HG03558 (cell line): ENCODE data around the gene PTPRM.

ENCODE experiments used
- ATAC-seq: cut with Tn5 transposase; IDR thresholded peaks from one replicate; pipeline ENCODE4 v1.9.1; 2021; ENCODE audit warnings: moderate number of reproducible peaks; ENCODE audit not compliant: unreplicated experiment; ENCODE audit errors: extremely low read depth

Gene PTPRM

DNA sequence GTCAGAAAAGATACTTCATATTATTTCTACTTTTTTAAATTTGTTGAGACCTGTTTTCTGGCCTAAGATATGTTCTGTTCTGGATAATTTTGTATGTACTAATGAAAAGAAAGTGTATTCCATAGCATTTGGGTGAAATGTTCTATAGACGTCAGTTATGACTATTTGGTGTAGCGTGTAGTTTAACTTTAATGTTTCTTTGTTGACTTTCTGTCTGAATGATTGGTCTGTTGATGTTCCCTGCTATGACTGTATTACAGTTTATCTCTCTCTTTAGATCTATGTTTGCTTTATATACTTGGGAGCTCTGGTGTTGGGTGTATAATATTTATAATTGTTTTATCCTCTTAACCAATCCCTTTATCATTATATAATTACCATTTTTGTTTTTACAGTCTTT lies 352.4 kb downstream of the PTPRM start:
- ATAC-seq = no peak

DNA sequence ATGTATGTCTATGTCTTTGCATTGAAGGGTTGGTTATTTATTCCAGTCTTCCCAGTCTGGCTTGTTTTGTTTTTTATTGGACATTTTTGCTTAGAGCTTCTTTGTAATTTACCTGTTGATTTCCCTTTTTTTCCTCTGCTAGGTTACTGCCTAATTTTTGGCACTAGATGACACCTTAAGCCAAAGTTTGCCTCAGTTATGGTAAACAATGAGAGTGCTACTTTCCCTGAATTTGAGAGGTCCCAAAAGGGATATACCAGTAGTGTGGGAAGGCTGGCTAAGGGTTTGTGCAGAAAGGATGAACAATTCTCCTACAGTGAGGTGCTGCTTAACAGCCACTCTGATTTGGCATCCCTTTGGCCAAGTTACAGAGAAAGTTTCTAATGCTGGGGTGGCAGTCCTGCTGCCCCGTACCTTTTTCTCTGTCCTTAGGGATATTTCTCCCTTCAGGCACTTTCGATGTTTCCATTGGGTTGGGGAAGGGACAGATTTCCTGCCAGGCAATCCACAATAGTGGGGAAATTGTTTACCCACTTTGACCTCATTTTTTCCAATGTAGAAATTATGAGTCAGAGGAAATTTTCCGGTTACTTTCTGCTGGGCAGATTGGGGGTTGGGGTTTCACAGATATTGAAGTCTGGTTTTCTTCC lies 354.9 kb downstream of the PTPRM start:
- ATAC-seq = no peak

DNA sequence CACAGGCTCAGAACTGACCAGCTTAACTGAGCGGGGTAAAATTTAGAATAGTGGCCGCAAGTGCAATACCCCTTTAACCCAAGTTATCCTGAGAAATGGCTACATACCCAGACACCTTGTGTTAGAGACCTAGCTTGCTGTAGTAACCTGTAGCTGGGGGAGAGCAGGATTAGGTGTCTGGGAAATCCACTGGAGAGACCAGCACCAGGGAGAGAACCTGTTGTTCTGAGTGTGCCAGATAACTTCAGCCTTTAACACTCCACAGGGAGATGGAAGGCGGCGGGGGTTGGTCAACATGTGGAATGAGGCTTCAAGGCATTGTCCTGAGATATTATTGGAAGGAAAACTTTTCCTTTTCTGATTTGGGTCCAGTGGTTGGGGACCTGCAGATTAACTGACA lies 356.0 kb downstream of the PTPRM start:
- ATAC-seq = no peak

DNA sequence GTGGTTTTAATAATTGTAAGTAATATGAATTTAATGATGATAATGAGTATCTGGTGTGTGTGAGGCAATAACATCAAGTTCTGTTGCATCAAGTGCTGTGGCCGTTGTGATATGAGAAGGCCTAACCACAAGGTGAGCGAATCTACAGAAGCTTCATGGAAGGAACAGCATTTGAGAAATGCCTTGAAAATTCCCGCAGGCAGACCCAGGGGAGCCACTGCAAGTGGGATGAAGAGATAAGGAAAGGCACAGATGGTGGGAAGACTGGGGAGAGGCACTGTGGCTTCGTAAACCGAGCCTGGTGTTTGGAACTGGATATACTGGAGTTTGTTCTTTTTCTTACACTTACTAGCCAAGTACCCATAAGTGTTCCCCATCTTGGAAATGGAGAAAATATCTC lies 357.5 kb downstream of the PTPRM start:
- no peak for ATAC-seq

DNA sequence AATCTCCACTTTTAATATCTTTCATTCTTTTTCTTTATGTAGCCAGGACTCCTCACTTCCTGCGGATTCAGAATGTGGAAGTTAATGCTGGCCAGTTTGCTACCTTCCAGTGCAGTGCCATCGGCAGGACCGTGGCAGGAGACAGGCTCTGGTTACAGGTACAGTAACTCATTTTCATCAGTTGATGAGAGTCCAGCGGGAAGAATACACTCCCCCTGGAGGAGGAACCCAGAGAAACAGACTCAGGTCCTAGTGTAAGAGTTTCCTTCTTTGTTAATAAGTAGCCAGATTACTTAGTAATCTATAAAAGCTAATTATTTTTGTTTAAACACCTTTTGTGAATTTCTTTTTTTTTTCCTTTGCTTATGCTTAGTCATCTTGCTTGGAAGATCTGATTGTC lies 359.4 kb downstream of the PTPRM start:
- ATAC-seq = no peak

DNA sequence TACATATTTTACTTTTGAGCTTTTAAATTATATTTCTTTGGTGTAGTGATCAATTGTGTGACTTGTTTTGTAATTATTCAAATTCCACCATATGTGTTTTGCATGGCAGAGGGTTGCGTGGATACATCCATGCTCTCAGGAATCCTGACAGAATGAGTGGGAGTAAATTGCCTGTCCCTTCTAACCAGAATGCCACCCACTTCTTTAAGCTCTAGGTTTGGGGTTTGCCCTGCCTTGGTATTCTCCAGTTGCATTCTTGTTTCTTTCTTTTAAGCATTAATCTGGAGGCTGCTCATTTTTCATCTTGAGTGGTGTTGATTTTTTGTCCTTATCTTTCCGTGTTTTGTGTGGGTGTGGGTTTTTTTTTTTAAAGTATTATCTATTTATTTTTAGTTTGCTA lies 360.0 kb downstream of the PTPRM start:
- no peak for ATAC-seq

DNA sequence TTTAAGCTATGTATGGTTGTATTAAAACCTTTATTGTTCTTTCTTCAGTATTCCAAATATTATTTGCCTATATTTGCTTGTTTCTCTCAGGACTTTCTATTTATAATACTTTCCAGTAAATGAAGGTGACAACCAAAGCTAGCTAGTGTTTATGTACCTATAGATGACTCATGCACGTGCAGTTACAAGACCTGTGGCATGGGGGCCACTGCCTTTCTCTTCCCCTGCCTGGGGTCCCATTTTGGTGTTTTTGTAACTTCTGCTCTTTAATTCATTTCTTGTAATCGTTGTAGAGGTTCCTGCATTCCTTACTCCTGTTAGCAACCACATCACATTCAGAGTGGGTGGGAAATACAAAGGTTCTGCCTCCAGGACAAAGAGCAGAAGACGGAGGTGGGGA lies 364.6 kb downstream of the PTPRM start:
- ATAC-seq = no peak

DNA sequence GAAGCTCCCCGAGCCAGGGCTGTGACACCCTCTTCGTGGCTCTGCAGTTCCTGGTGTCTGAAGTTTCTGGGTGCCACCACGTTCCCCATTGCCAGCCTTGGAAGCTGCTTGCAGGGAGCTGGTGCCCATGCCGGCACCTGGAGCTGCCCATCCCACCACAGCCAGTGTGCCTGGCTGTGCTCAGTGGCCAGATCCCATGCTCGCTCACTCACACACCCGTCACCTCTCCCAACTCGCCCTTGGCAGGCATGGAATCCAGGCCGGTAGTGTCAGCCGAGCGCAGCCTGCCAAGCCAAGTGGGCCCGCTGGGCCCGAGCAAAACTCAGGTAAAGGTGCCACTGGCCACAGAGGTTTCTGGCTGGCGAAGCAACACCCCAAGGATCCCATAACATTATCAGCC lies 370.2 kb downstream of the PTPRM start:
- ATAC-seq = no peak

DNA sequence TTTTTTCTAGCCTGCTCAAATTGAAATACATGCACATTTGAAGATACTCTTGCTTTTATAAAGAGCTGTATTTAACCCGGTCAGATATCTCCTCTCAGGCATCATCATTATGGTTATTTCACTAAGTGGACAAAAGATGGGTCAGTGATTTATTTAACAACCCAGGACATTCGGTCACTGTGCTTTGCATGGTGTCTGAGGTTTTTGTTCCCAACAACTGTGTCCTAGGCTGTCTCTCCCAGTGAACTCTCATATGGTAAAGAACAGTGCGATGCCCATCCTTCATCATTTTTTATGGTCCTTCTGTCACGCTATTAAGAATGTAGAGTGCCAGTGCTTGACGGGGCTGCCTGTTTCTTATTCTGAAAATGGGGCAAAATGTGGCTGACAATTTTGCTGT lies 372.4 kb downstream of the PTPRM start:
- ATAC-seq = no peak

DNA sequence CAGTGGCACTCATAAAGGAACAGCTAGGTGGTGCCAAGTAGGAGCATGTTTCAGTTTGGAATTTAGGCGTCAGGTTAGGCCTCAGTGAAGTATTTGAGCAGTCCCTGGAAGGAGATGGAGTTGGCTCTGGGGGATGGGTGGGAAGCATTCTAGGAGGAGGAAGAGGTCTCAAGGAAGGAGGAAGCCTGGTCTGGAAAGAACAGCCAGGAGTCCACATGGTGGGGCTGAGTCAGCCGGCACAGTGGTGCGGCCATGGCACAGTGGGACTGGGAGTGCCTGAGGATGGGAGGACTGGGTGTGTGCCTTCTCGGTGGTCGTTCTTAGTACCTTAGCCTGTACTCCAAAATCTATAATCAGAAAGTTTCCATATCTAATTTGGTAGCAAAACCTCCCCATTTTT lies 373.3 kb downstream of the PTPRM start:
- ATAC-seq = no peak

DNA sequence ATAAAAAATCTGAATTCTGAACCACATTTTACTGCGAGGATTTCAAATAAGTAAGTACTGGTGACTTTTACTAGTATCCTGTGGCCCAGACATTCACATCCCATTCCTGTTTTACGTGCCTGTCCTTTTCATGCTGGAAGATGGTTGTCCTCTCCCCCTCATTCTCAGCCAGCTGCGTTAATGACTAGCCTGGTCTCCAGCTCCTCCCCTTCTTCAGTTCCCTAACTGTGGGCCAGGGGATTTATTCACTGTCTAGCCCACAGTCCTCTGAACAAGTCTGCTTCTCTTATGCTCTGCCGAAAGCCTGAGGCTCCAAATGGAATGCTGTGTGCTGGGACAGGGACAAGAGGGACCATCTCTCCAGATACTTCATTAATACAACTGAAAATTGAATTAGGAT lies 373.9 kb downstream of the PTPRM start:
- ATAC-seq = no peak

DNA sequence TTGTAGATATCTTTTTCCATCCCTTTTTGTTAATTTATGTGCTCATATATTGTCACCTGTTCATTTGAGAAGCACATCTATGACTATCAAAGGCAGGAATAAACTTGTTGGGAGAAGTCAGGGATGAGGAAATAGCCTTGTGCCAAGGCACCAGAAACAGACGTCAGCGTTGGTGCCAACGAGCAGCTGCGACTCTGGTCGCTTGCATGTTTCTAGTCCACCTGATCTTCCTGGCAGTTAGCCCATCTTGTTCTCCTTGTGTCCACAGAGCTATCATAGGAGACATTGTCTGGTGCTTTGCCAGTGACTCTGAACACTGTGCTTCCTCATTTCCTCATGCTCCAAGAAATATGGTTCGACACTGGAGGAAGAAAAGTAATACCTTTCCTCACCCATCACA lies 374.4 kb downstream of the PTPRM start:
- ATAC-seq = no peak

DNA sequence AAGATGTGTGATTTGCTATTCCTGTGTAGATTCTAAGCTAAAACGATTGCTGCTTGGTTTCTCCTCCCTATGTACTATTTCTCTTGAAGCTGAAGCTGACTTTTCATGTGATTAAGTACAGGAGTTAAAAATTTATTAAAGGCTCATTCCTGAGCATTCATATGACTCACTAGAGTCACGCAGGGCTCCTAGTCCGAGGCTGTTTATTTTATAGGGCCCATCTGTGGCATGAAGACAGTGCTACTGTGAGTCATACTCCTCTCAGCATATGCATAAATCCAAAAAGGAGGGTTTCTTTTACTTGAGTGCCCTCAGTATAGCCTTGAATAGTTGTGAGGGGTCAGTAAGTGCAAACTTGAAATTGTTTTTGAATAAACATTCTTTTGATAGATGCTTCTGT lies 378.8 kb downstream of the PTPRM start:
- no peak for ATAC-seq

DNA sequence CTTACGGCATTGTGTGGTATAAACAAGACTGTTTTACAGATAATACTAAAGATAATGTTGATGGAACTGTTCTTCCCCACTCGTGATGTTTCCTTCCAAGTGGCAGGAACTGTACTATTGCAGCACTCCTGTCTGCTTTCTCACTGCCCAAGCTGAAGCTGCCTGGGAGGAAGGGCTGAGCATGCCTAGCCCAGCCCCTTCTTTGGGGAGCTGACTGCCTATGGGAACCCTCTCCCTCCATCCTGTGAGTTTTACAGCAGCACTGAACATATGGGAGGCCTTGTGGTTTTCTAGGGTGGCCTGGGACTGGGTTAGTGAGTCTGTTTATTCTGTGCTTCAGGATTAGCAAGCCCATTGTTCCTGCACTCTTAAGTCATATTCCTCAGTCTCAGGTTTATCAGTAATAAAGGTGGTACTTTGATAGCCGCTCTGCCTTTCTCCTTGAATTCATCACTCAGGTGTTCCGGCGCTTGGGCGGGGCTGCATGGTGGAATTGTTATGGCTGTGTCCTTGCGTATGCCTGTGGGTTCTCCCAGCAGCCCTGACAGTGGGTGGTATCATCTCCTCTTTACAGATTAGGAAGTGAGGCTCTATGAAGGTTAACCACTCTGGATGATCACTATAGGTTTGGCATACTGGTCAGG lies 379.7 kb downstream of the PTPRM start:
- no peak for ATAC-seq

DNA sequence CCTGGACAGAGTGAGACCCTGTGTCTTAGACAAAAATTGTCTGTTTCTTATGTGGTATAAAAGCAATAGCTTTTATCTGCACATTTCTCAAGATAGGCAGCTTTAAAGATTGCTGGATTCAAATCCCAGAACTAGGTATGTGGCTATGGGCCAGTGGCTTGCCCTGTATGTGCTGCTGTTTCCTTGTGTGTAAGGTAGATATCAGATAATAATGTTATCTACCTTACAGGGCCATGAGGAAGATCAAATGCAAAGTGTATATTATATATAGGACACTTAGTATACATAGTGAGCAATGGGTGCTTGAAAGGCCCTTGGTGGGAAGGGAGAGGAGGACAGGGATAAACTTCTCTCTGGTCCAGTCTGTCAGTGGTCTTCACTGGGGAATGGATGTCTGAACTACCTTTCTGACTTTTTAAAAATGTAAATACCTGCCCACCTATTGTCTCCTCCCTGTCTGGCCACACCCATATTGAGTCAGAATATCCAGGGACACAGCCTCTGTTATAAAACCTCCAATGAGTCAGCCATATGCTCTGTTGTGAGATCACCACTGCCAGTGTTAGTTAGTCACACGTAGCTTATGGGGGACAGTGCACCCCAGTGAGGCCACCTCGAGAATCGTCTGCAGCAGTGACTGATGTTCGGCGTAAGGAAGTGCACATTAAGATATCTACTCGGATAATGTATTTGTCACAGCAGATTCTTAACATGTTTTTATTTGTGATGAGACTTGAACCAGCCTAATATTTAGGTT lies 383.4 kb downstream of the PTPRM start:
- ATAC-seq = no peak

DNA sequence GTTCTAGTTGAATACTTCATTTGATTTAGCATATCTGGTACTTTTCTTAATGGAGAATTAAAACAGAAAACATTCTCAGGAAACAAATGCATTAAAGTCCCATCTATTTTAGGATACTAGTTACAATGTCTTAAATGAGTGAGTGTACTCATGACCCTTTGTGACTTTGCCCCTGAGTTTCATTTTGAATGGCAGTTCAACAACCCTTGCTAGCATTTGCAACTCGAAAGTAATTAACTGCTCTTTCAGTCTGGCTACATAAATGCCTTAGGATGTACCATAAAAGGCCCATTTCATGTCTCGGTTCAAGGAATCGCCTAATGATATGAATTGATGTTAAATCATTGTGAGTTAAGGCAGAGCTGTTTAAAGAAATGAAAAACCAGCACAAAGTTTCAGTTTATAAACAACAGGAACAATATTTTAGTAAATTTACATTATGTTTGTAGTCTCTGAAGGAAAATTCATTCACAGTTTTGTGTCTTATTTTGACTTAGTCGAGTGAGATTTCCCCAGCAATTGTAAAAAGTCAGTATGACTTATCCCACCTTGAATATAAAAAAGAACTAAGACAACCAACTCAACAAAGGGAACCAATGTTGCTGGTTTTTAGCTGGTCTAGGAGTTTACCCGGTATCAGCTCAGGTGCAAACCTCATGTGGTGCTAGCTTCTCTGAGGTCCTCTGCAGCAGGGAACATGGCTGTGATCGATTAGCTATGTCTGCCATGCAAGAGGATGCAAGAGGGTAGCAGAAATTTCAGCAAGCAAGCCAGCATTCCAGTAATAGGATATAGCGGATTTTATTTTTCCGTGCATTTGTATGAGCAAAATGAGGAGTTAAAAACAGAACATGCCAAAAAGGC lies 386.2 kb downstream of the PTPRM start:
- no peak for ATAC-seq

DNA sequence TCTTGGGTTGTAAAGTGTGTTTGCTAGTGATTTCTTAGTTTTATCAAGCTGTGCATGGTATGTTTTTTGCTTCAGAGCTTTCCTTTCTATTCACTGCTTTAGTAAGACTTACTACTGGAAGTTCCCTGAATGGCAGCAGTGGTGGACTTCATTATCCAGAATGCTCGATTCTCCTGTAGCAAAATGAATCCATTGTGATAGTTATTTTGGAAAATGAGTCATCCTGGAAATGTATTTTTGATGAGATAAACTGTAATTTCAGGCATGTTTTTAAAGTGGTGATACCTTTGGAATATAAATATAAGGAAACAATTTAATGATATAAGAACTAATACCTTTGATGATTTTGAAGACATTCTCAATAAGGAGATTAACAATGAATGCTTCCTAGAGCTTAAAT lies 387.1 kb downstream of the PTPRM start:
- no peak for ATAC-seq

DNA sequence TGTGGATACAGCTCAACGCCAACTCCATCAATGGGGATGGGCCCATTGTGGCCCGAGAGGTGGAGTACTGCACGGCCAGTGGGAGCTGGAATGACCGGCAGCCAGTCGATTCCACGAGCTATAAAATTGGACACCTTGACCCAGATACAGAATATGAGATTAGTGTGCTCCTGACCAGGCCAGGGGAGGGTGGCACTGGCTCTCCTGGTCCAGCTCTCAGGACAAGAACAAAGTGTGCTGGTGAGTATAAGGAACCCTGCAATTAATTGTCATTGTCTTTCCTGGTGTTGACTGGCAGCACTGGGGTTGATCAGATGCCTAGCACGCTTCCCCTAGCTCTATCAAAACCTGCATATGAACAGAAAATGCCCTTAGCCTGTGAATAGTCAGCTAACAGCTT lies 388.1 kb downstream of the PTPRM start:
- no peak for ATAC-seq

DNA sequence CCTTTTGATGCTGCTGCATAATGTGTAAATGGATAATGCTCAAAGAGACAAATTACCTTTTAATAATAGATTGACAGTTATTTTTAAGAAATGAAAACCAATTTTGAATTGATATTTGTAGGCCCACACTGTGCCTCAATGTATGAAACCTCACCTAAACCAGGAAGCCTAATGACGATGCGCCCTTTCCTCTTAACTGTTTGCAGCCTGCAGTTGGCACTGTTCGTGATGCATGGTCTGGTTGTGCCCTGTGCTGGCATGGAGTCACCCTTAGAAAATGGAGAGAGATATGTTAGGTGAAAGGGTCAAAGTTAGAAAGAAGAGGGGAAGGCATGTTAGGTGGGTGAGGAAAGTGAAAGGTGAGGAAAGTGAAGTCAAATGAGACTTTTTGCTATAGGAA lies 390.2 kb downstream of the PTPRM start:
- no peak for ATAC-seq

DNA sequence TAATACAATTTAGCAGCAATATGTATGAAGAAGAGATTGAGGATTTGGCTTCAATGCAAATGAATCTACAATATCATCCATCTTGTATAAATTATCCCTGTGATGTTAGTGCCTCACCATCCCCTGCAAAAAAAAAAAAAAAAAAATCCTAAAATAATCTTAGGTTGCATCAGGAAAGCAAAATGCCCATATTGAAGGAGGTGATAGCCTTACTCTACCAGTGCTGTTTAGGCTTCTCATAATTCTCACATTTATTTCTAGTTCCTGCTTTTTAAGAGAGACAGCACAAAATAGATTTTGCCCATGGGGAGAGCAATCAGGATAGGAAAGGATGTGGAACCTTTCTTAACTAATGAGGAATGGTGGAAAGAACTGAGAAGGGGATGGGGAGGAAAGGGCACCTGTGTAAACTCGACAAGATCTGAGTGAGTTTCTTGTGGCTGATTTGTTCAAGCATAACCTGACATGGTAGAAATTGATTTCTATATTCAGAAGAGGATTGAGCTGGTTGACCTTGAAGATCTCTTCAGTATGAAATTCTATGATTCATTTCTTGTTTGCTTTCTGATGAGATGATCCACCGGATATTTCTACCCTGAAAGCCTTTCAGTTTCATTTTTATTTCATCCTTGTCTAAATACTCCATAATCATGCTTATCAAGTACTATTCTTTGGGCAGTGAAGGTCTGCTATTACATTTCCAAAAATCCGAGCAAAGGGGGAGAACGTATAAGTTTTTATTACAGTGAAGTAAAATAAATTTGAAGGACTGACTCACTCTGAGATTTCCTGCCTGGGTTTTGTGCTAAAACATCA lies 391.2 kb downstream of the PTPRM start:
- no peak for ATAC-seq
